GM21526 (cell line): ENCODE measurements around the gene GDPD3.

ENCODE experiments used
- ATAC-seq: cut with Tn5 transposase; IDR thresholded peaks from one replicate; pipeline ENCODE4 v1.9.1; 2021; ENCODE audit warnings: moderate library complexity; ENCODE audit not compliant: unreplicated experiment, low FRiP score

Gene GDPD3

DNA sequence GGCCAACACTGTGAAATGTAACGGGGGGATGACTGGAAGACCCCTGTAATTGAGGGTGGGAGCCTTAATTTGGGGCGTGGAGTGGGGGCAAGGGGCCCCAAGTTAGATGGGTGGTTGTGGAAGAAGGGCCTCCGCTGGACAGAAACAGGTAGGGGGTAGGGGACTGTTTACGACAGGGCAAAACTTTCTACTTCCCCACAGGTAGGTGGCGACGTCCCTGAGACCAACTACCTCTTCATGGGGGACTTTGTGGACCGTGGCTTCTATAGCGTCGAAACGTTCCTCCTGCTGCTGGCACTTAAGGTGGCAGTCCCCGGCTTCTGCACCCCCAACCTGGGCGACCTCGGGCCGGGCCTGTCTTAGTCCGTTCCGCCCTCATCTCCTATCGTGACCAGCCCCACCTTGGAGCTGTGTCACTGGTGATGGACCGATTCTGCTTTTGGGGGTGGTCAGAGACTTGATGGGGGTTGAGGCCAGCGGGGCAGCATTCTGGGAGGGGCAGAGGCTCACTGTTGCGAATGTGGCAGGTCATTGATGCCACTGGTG is 30.7 kb downstream of the GDPD3 start:
- no peak for ATAC-seq

DNA sequence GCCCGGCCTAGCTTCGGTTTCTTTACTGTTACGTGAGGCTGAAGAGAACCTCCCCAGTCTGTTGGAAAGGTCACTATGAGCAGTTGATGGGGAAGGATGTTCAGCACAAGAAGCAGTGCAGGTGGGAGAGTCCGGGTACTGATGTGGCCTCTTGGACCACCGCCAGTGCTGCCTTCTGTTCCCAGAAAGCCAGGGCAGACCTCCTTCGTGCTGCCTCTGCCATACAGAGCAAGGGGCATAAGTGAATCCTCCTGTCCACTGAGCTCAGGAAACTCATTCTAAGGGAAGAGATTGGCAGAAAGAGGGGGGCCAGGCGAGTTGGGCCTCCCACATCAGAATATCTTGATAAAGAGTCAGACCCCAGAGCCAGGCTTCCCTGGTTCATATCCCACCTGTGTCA is 33.9 kb downstream of the GDPD3 start:
- ATAC-seq = no peak

DNA sequence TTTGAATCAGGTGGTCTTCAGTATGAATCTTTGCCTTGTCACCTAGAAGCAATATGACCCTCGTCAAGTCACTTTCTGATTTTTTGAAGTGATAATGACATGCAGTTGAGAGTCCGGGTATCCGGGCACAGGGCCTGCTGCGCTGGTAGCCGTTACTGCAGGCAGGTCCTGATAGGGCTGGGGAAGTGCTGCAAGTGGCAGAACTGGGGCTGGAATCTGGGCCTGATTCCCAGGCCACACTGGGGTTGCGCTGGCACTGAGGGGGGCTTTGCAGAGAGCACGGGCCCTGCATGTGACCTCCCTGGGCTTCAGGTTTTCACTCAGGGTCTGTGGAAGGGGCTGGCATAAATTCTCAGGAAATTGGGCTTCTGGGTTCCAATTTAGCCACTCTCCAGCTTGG is 34.6 kb downstream of the GDPD3 start:
- ATAC-seq = no peak

DNA sequence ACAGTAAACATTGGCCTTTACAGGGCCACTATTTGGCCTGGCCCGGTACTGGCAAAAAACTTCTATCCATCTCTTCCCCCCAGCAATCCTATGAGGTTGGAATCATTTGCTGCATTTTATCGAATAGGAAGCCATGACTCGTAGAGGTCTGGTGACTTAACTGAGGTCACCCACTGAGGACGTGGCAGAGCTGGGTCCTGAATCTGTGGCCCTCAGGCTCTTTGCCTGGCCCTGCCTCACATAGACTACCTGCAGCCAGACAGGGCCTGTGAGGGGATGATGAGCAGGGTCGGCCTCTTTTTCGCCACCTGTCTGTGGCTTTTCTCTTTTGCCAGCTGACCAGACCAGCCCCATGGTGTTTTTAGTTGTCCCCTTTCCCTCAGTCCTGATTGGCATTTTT is 35.7 kb downstream of the GDPD3 start:
- no peak for ATAC-seq

DNA sequence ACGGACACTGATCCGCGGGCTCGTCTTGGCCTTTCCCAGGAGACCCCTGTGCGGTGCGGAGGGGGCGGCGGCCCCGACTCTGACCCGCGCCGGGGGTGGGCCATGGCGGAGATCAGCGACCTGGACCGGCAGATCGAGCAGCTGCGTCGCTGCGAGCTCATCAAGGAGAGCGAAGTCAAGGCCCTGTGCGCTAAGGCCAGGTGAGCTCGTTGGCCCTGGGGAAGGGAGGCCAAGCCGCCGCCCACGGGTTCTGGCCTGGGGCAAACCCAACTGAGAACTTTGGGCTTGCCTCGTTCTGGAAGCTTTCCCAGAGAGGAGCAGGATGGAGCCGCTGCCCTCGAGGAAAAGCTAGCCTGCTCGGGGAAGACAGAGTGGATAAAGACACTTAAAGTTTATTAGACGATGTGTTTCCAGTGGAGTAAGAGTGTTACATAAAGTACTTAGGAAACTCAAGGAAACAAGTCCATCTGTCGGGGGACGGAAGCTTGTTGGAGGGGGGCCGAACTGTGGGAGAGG is 37.0 kb downstream of the GDPD3 start:
- no peak for ATAC-seq

DNA sequence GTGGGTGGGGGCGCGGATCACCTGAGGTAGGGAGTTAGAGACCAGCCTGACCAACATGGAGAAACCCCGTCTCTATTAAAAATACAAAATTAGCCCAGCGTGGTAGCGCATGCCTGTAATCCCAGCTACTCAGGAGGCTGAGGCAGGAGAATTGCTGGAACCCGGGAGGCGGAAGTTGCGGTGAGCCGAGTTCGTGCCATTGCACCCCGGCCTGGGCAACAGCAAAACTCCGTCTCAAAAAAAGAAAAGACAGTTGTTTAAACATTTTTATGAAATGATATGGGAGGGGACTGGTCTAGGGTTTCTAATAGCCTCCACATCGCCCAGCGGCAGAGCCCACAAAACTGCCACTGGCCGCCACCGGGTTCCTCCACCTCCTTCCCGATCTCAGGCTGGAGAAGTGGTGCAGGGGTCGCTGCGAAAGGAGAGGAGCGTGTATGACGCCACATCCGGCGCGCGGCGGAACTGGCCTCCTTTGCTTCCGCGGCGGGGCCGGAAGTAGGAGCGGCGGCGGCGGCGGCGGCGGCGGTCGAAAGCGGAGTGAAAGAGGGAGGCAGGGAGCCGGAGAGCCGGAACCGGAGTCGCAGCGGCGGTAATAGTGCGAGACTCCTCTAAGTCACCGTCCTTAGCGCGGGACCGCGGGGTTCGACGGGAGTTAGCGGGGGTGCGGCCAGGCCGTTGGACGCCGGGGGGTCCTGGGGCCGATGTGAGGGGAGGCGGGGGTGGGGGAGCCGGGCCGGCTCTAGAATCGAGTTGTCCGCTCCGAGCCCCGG is 37.6 kb downstream of the GDPD3 start, which contains the start of gene PPP4C:
PPP4C (plus strand) TSS at position 492 of the 773 bp plus-strand sequence. CDS start 384 bp downstream, outside the sequence.
- no peak for ATAC-seq

DNA sequence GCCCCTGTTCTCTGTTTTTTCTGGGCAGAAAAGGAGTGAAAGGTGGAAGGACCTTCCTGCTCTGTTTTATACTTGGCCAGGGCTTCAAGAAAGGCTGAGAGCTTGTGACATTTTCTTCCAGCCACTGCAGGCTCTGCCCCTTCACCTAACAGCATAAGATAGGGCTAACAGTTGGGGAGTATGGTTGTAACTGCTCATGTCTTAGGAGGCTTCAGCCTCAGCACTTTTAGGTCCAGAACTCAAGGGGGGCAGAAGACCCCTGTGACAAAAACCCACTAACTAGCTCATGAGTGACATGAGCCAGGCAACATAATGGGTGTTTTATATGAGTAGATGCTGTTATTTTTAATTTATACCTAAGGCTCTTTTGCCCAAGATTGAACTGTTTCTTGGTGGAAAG is 42.8 kb downstream of the GDPD3 start:
- no peak for ATAC-seq

DNA sequence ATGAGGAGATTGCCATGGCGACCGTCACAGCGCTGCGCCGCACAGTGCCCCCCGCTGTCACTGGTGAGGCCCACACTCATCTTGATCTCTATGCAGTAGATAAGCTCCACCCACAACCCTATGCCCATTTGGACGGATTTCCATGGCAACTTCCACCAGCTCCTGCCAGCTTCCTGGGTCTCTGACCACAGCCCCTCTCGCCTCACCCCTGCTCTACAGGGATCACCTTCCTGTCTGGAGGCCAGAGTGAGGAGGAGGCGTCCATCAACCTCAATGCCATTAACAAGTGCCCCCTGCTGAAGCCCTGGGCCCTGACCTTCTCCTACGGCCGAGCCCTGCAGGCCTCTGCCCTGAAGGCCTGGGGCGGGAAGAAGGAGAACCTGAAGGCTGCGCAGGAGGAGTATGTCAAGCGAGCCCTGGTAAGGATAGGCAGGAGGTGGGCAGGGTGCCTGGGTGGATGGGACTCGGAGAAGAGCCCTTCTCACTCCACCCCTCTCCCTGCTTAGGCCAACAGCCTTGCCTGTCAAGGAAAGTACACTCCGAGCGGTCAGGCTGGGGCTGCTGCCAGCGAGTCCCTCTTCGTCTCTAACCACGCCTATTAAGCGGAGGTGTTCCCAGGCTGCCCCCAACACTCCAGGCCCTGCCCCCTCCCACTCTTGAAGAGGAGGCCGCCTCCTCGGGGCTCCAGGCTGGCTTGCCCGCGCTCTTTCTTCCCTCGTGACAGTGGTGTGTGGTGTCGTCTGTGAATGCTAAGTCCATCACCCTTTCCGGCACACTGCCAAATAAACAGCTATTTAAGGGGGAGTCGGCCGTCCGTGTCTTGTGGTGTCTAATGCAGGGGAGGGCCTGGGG is 43.5 kb downstream of the GDPD3 start:
- no peak for ATAC-seq

DNA sequence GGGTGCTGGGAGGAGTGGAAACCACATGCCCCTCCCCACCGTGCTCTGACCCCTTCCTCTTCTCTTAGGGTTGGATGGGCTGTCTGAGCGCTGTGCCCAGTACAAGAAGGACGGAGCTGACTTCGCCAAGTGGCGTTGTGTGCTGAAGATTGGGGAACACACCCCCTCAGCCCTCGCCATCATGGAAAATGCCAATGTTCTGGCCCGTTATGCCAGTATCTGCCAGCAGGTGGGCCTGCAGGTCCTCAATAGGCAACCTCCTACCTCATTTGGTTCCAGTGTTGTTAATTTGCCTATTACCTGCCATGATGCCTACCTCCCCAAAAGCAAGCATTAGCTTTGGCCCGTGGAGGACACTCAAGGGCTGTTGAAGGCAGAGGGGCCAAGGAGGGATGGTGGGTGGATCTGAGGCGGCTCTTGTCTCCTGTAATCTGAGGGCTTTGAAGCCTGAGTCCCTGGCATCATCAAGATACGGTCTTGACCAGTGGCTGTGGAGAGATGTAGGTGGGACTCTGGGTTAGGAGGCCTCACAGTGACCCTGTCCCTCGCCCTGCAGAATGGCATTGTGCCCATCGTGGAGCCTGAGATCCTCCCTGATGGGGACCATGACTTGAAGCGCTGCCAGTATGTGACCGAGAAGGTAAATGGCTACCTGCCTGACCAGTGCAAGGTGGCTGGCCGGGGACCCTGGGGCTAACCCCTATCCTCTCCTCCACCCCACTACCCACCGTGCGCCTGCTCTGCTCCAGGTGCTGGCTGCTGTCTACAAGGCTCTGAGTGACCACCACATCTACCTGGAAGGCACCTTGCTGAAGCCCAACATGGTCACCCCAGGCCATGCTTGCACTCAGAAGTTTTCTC is 44.4 kb downstream of the GDPD3 start:
- no peak for ATAC-seq

DNA sequence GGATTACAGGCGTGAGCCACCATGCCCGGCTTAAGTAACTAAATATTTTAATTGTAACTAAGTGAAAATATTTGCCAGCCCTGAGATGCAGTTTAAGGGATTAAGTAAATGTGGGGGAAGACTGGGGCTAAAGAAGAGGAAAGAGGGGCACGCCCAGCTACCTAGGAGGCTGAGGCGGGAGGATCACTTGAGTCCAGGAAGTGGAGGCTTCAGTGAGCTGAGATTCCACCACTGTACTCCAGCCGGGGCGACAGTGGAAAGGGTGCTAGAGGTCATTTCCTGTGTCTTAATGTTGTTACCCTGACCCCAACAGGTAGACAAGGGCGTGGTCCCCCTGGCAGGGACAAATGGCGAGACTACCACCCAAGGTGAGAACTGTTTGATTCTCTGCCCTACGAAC is 45.0 kb downstream of the GDPD3 start:
- ATAC-seq = no peak

DNA sequence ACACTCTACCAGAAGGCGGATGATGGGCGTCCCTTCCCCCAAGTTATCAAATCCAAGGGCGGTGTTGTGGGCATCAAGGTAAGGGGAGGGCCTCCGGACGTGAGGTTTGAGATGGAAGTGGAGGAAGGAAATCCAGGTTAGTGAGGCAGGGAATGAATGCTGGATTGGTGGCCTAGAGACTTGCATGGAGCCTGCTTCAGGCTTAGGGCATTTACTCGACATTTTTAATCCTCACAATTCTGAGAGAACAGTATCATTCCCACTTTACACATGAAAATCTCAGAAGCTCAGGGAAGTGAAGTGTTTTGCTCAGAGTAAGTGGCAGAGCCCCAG is 45.8 kb downstream of the GDPD3 start:
- no peak for ATAC-seq

DNA sequence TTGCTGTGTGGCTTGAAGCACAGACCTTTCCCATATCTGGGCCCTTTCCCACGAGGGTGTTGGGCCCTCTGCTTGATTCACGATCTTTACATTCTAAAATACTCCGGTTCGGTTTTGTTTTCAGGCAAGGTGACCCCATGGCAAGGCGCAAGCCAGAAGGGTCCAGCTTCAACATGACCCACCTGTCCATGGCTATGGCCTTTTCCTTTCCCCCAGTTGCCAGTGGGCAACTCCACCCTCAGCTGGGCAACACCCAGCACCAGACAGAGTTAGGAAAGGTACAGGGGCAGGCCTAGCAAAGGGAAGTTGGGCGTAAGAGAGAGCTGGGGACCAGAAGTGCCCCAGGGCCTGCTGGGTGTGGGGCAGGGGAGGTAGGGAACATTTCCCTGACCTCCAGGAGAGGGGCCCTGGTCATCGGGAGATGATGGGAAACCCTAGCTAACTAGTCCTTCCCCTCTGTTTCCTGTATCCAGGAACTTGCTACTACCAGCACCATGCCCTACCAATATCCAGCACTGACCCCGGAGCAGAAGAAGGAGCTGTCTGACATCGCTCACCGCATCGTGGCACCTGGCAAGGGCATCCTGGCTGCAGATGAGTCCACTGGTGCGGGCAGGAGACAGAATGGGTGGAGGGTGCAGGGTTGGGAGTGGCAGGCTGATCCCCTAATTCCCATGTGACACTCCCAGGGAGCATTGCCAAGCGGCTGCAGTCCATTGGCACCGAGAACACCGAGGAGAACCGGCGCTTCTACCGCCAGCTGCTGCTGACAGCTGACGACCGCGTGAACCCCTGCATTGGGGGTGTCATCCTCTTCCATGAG is 46.4 kb downstream of the GDPD3 start:
- ATAC-seq = no peak

DNA sequence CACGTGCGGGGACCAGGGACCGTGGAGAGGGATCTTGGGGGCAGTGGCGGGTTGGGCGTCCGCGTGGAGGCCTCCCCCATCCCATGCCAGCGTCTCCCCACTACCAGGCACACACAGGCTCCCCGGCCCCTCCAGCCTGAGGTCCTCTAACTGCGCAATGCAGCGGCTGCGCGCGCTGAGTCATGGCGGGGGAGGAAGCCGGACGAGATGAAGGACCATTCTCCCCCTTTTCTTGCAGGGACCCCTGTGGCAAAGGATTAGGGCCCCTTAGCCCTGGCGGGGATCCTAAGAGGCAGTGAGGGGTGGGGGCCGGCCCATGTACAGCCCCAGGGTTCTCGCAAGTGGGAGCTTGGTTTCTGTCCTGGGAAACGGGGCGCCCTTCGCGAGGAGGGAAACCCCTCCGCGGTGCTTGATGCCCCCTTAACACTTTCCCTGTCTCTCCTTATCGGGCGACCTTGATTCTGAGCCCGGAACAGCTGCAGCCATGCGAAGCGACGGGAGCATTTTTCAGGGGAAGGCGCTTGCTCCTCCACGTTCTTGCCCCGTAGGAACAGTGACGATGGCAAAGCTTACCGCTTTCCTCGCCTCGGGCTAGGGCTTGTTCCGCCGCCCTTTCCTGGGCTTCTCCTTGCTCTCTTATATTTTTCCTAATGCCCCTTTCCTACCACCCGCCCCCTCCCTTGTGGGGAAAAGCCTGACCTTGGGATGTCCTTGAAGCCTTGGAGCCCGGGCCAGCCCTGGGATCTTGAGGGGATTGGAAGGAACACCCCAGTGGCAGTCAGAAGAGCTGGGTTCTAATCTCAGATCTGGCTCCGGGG is 47.2 kb downstream of the GDPD3 start:
- ATAC-seq = no peak

DNA sequence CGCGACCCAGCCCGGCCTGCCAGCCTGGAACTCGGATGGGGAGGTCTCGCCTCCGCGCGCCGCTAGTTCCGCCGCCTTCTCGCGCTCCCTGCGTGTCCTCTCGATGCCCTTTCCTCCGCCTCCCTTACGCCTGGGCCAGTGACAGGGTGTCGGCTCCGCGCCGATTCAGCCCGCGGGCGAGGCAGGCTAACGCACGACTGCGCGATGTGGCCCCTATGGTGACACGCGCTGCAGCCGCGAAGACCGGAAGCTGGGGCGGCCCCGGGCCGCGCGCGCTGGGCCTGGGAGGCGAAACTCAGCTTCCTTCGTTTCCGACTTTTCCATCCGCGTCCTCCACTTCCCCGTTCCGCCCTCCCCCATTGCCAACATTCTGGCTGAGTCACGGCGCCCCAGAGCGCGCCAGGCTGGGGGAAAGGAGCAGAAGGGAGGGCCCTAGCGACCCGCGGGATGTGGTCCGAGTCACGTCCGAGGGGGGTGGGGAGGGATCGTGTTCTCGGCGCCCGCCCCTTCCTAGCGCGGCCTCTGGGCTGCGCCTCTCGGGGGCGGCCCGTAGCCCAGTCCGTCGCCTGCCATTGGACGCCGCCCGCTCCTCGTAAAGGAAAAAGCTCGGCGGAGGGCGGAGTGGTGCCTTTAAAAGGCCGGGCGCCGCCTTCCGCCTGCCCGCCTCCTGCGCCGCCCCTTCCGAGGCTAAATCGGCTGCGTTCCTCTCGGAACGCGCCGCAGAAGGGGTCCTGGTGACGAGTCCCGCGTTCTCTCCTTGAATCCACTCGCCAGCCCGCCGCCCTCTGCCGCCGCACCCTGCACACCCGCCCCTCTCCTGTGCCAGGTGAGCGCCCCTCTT is 48.0 kb downstream of the GDPD3 start, which contains the start of gene ALDOA:
ALDOA (plus strand) TSS at position 659 of the 841 bp plus-strand sequence. CDS start 1,138 bp downstream, outside the sequence.
- peak; percentile 52 for ATAC-seq

DNA sequence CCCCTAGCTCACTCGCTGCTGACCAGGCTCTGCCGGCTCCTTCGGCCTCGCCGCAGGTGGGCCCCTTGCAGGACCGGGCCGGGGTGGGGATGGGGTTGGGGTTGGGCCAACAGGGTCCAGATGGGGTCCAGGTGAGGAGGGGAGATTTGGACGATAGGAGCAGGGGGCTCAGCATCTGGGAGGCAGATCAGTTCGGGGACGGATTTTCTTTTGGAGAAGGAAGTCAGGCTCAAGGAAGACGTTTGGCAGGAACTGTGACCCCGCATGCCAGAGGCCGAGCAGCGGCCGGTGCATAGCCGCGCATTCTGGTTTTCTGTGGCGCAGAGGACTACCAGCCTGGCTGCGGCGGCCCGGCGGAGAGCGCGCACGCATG is 48.6 kb downstream of the GDPD3 start:
- peak; percentile 4 for ATAC-seq

DNA sequence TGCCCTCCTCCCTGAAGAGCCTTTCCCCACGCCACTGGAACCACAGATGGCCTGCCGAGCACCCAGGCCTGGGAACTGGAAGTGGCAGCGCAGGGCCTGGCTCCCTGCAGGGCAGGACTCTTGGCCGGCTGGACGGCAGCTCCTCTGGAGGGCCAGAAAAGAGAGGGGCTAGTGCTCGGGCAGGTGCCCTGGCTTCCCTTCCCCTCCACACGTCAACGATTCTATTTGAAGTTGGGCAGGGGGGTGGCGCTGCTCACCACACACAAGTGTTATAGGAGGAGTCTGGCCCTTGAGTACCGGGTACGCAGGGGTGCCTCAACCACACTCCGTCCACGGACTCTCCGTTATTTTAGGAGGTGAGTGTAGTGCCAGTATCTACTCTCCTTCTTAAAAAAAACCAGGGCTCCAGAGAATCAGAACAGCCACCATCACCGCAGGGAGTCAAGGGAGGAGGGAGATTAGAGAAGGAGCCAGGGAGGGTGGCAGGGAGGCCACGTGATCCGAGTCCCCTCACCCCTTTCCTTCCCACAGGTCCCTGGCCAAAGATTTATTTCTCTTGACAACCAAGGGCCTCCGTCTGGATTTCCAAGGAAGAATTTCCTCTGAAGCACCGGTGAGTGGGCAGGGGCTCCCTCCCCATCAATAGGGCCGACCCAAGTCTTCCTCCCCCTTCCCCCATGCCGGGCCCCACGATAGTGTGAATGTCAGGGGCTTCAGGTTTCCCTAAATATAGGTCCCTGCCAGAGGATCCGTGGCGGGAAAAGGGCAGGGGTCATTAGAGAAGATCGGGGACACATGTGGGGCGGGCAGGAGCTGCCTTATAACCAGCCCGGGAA is 49.2 kb downstream of the GDPD3 start:
- ATAC-seq = peak; percentile 40
